Left ventricle myocardium inferior (tissue), 1 donor: Measurements from ENCODE around the gene MRTFB. TPM values are rescaled to one million over a fixed set of nuclear protein-coding genes. Genes with fewer than 3 reads are reported as not detected.

Experiments used
- DNase-seq: peaks from one replicate; pipeline ENCODE4 v3.0.0-alpha.2; 2020
- H3K27ac ChIP-seq: fragments of 200-600 bp; replicated peaks from 2 replicates; pipeline ENCODE4 v1.8.0; 2021
- H3K27me3 ChIP-seq: fragments of 200-600 bp; 2 replicates; pipeline ENCODE4 v1.8.0; 2021; ENCODE audit warnings: low read depth
- H3K36me3 ChIP-seq: fragments of 200-600 bp; 2 replicates; pipeline ENCODE4 v1.8.0; 2021
- H3K4me1 ChIP-seq: fragments of 200-600 bp; 2 replicates; pipeline ENCODE4 v1.8.0; 2021
- H3K4me3 ChIP-seq: fragments of 200-600 bp; 2 replicates; pipeline ENCODE4 v1.8.0; 2021; ENCODE audit warnings: mild to moderate bottlenecking, moderate library complexity
- H3K9me3 ChIP-seq: fragments of 200-600 bp; replicated peaks from 2 replicates; pipeline ENCODE4 v1.8.0; 2021
- CTCF ChIP-seq: fragments of 200-600 bp; IDR thresholded peaks from 2 replicates; pipeline ENCODE4 v1.8.0; 2021; ENCODE audit warnings: antibody characterized with exemption, mild to moderate bottlenecking, borderline replicate concordance
- intact Hi-C: fragments of 100-400 bp; cut with micrococcal nuclease; formaldehyde crosslinking; loops from one replicate; pipeline ENCODE4 v1.11.0; 2022
- microRNA-seq: library from miRNA; unstranded; fragments of <30 nt; microRNA quantifications from one replicate; pipeline ENCODE4 v1.2.0, GENCODE V29; 2020
- total RNA-seq: library from RNA; stranded (reverse); fragmentation: NEBNext Ultra II Directional; extraction: Animal tissue kit (Norgen Biotek cat#: 25700); gene quantifications from one replicate; pipeline ENCODE4 v1.2.1, GENCODE V29; 2021
- donor health status: DM: no; HTN: yes; CAD: no; lungs with severe emphysema.

Gene MRTFB
- total RNA-seq, 1 donor from 2014 or later: 24.3 TPM

- Histone ChIP-seq H3K9me3 (no peaks in the 10 kb centered on the region), H3K4me3 (no peak overlapping the region), H3K36me3 (no peaks in the 10 kb centered on the region), H3K4me1 (peaks cover 75% of the 10 kb centered on the region), H3K27me3 (no peaks in the 10 kb centered on the region), H3K27ac (peak overlapping the region; percentile 38)
- no peak for DNase-seq
- intact Hi-C loops: no loop called here
- no peak for TF ChIP-seq CTCF
These were observed 238.8 kb downstream of the MRTFB start for GRCh38 chr16:14309906-14310305.

- TF ChIP-seq CTCF: no peak
- H3K9me3 ChIP-seq: no peaks in the 10 kb centered on the region
- peak overlapping the region; percentile 38 for H3K27ac ChIP-seq
- peaks cover 72% of the 10 kb centered on the region for H3K4me1 ChIP-seq
- no peaks in the 10 kb centered on the region for H3K27me3 ChIP-seq
- no peaks in the 10 kb centered on the region for H3K36me3 ChIP-seq
- H3K4me3 ChIP-seq: peak overlapping the region; percentile 17
- intact Hi-C loops: no loop called here
- no peak for DNase-seq
These were observed 239.4 kb downstream of the MRTFB start for GRCh38 chr16:14310519-14310991.

- no peak for DNase-seq
- no peaks in the 10 kb centered on the region for H3K27me3 ChIP-seq
- H3K4me1 ChIP-seq: peaks cover 46% of the 10 kb centered on the region
- no peak overlapping the region for H3K27ac ChIP-seq
- H3K9me3 ChIP-seq: no peaks in the 10 kb centered on the region
- intact Hi-C loops: no loop called here
- no peak for TF ChIP-seq CTCF
- H3K4me3 ChIP-seq: no peak overlapping the region
- no peaks in the 10 kb centered on the region for H3K36me3 ChIP-seq
These were observed 243.0 kb downstream of the MRTFB start for GRCh38 chr16:14314116-14314515.

GRCh38 chr16:14315683-14316320 lies 244.7 kb downstream of the MRTFB start:
- Histone ChIP-seq H3K27me3 (no peaks in the 10 kb centered on the region), H3K27ac (no peak overlapping the region), H3K36me3 (no peaks in the 10 kb centered on the region), H3K9me3 (no peaks in the 10 kb centered on the region), H3K4me1 (peaks cover 43% of the 10 kb centered on the region), H3K4me3 (no peak overlapping the region)
- TF ChIP-seq CTCF: no peak
- intact Hi-C loops: no loop called here
- DNase-seq: no peak

Small RNA genes within 50 kb of the gene (microRNA-seq; reads per million reads assigned to microRNA genes)
- gene MIR193B: 146 reads per million, percentile 60 among the genes with 10 or more reads in this experiment
- gene MIR365A: 3.4 reads per million, percentile 5 among the genes with 10 or more reads in this experiment

Other genes starting within 250 kb of the MRTFB start
- 8.2 TPM for gene ERCC4, start 151.2 kb upstream of the MRTFB start, total RNA-seq